Measurements from ENCODE around the gene UCP1.
"Not testable (repeated sequence)": the region's sequence is repeated elsewhere in the genome, so short reads cannot be mapped to it uniquely, and the experiment has no call there.

UCP1 gene

DNA sequence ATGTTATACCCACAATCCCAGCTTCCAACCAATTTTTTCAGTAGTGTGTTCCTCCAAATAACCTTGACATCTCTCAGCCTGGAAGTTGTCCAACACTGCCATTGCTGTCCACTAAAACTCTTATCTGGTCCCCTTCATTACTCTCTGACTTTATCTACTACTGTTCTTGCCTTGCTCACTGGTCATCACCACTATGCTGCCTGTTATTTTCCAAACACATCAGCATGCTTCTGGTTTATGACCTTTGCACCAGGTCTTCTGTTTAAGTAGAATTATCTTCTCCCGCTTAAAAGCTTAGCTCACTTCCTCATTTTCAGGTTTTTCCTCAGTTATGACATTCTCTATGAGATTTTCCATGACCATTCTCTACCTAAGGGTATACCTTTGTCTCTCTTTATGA lies 39.3 kb downstream of the UCP1 start:
- DNase-seq = peak in 1 of 2 experiments; percentile 8

DNA sequence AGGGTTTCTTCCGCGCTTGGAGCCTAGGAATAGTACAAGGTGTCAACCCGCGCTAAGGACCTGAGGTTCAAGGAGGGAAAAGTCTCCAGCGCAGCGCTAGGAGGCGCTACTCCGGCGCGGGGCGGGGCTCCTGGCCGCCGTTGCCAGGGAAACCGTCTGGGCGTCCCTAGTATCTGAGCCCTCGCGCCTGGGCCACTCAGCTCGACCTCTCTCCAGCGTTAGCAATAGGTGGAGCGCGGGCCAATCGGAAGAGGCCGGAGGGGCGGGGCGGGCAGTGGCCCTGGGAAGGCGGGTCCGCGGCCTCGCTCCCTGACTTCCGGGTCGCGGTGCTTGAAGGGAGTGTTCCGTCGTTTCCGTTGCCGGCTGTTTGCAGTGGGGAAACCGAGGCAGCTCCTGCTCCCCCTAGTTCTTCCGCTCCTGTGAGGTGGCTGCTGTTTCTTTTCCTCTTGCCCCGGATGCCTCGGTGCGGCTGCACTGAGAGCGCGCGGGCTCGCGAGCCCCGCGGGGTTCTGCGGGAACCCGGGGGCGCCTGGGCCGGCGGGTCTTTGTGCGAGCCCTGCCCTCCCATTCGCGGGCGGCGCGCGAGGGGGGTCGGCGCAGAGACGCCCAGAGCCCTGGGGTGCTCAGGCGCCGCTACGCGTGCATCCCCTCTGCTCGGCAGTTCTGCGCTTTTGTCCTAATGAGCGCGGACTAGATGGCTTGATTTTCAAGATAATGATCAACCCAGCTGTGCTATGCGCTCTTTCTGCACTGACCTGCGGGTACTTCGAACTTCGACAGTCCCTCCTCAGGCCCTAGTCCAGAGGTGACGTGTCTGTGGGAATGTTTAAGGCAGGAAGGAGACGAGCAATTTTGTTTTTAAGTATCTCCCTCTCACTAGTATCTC lies 44.7 kb downstream of the UCP1 start, which contains the start of gene ELMOD2:
Gene ELMOD2 (plus strand): TSS at position 312 of the 886 bp plus-strand sequence. CDS start 1,261 bp downstream, outside the sequence.
- peak; percentile 98 for DNase-seq

DNA sequence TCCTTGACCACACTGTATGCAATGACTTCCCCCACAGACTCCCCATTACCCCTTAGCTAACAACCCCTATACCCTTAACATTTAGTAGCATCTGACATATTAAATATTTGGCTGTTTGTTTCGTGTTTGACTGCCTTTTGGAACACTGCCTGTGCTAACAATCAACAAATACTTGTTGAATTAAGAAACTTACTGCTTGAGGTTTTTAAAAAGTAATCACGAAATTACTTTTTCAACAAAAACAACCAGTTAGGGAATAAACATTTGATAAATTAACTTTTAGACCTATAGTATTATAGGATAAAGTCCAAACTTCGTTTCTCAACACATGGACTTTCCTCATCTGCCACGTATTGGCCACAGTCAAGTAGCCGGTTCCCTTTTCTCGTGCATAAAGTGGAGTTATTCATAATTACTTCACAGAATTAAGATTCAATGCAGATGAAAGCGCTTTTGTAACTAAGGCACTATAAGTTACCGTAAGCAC lies 45.3 kb downstream of the UCP1 start:
- DNase-seq = no peak

DNA sequence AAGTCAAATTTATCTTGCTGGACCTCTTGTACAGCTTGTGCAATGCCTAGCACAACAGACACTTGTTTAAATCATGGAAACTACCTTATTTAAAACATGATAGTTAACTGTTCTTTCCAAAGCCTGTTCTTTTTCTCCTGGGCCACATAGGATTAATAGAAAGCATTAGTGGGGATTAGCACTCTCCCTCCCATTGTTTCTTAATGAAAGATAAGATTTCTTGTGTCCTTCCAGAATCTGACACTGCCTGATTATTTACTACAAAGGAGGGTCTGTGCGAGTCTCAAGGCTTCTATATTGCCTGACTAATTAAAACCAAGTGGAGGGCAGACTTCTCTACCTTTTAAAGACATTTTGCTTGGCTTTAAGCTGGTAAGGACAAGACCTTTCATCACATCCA lies 53.3 kb downstream of the UCP1 start:
- no peak for DNase-seq

DNA sequence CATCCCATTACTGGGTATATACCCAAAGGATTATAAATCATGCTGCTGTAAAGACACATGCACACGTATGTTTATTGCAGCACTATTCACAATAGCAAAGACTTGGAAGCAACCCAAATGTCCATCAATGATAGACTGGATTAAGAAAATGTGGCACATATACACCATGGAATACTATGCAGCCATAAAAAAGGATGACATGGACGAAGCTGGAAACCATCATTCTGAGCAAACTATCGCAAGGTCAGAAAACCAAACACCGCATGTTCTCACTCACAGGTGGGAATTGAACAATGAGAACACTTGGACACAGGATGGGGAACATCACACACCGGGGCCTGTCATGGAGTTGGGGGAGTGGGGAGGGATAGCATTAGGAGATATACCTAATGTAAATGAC lies 55.0 kb downstream of the UCP1 start:
- DNase-seq = not testable (repeated sequence)
